HEK293 (cell line): ENCODE data around the gene HOGA1.

ENCODE experiments used
- CTCF ChIP-seq: fragments of 450-650 bp; formaldehyde crosslinking; IDR thresholded peaks from 2 replicates; pipeline ENCODE4 v1.5.1; 2016; ENCODE audit warnings: missing biosample characterization, missing genetic modification characterization
- ZEB2 ChIP-seq: fragments of 450-650 bp; formaldehyde crosslinking; IDR thresholded peaks from 2 replicates; pipeline ENCODE4 v1.5.1; 2016; ENCODE audit warnings: missing biosample characterization, missing genetic modification characterization
- ZNF837 ChIP-seq: fragments of 450-650 bp; formaldehyde crosslinking; IDR thresholded peaks from 2 replicates; pipeline ENCODE4 v1.5.1; 2016; ENCODE audit warnings: missing biosample characterization, missing genetic modification characterization

DNA sequence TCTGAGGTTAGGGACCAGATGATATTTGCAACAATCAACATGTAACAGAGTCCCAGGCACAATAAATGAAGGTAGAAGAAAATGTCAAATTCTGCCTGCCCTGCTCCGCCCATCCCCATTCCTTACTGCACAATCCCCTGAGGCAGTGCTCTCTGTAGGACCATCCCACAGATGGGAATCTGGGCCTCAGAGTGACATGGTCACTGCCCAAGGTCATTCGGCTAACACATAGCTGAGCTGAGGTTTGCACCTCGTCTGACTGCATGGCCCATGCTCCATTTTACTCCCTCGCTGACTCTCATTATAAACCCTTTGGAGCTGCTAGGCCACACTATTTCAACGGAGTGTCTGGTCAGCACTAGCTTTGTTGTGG, 1.2 kb downstream of the HOGA1 start:
- no peak for TF ChIP-seq ZNF837
- TF ChIP-seq CTCF (tag by site-specific recombination), result no peak
- no peak for TF ChIP-seq ZEB2 (tag by site-specific recombination)
